ENCODE measurements around the gene ZFPM1.
A peak's percentile ranks its signal among the peaks of the same experiment; 100 is the strongest.

DNA sequence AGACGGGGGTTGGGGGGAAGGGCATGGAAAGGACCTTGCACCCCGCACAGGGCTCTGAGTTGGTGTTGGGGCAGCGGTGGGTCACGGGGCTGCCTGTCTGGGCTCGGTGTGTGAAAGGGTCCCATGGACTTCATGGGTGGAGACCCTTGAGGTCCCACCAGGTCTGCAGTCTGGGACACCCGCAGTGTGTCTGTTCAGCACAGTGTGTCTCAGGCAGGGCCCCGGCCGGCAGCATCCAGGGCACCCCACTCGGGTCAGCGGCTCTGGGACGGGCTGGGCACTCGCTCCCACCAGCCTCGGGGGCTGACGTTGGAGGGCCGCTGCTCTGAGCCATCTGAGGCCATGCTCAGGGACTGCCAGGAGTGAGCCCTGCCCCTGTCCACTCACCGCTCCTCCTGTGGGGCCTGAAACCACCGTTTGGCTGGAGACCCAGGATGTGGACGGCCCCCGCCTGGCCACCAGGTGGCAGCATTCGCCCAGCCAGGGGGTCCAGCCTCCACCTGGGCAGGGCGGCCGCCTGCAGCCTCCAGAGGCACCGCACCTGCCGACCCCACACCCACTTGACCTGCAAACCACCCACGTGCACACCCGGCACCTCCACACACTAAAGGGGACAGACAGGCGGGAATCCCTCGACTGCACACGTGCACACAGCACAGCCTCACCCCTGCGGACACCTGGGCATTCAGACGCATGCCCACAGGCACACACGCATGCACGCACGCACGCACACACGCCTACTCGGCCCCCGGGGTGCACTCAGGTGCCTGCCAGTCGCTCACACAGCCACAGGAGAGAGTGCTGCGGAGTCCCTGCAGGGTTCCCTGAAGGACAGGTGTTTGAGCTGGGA, 10.1 kb upstream of the ZFPM1 start:
- TF ChIP-seq POLR2A (IDR thresholded peaks at IDR 0.05), result no peak
- TF ChIP-seq, protein P1, sequence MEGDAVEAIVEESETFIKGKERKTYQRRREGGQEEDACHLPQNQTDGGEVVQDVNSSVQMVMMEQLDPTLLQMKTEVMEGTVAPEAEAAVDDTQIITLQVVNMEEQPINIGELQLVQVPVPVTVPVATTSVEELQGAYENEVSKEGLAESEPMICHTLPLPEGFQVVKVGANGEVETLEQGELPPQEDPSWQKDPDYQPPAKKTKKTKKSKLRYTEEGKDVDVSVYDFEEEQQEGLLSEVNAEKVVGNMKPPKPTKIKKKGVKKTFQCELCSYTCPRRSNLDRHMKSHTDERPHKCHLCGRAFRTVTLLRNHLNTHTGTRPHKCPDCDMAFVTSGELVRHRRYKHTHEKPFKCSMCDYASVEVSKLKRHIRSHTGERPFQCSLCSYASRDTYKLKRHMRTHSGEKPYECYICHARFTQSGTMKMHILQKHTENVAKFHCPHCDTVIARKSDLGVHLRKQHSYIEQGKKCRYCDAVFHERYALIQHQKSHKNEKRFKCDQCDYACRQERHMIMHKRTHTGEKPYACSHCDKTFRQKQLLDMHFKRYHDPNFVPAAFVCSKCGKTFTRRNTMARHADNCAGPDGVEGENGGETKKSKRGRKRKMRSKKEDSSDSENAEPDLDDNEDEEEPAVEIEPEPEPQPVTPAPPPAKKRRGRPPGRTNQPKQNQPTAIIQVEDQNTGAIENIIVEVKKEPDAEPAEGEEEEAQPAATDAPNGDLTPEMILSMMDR (IDR thresholded peaks at IDR 0.05), result peak; percentile 91 to 99 (median 98)
- TF ChIP-seq POLR2AphosphoS5 (IDR thresholded peaks at IDR 0.05), result no peak
- no peak for TF ChIP-seq EP300 (IDR thresholded peaks at IDR 0.05)
